ENCODE results near the gene PREPL. TPM values are rescaled to one million over a fixed set of nuclear protein-coding genes. Genes with fewer than 3 reads are reported as not detected.

PREPL gene
- total RNA-seq, 1 donor: 68.2 TPM

DNA sequence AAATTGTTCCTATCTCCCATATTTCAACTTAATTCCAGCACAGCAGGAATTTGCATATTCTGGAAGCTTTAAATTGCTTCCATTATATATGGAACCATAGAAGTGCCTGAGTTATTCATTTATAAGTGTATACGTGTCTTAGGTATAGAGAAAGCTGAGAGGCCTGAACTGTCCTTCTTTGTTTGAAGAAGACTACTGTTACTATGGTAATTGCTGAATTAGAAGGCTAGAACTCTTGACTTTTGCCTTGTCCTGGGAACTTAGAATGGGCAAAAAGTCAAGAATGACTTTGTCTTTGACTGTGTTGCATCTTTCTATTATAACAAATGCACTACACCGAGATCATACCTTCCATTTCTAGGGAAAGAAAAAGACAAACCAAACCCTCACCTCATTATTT, 16.2 kb upstream of the PREPL start:
- no peak overlapping the region for H3K4me3 ChIP-seq (ENCODE audit: low read depth, low read length)
- no peak for TF ChIP-seq CTCF (IDR thresholded peaks at IDR 0.05; ENCODE audit: insufficient read depth, low read depth, low read length)
- DNase-seq (ENCODE audit: low read depth): no peak

DNA sequence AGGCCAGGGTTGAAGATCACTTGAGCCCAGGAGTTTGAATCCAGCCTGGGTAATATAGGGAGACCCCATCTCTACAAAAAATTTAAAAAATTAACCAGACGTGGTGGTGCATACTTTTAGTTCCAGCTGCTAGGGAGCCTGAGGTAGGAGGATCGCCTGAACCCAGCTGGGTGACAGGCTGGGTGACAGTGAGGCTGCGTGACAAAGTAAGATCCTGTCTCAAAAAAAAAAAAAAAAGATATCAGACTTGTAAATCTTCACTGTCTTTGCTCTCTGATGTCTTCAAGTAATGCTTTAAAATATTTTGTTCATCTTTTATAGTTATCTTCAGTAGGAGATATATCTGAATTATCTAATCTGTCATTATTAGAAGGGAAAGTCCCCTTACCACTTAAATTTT, 11.0 kb upstream of the PREPL start:
- H3K4me3 ChIP-seq (ENCODE audit: low read depth, low read length): no peak overlapping the region
- no peak for DNase-seq (ENCODE audit: low read depth)
- no peak for TF ChIP-seq CTCF (IDR thresholded peaks at IDR 0.05; ENCODE audit: insufficient read depth, low read depth, low read length)

GRCh38 chr2:44371445-44371844, 10.2 kb upstream of the PREPL start:
- no peak overlapping the region for H3K4me3 ChIP-seq (ENCODE audit: low read depth, low read length)
- TF ChIP-seq CTCF (IDR thresholded peaks at IDR 0.05; ENCODE audit: insufficient read depth, low read depth, low read length): no peak
- no peak for DNase-seq (ENCODE audit: low read depth)

- H3K4me3 ChIP-seq (ENCODE audit: low read depth, low read length): no peak overlapping the region
- TF ChIP-seq CTCF (IDR thresholded peaks at IDR 0.05; ENCODE audit: insufficient read depth, low read depth, low read length): no peak
- no peak for DNase-seq (ENCODE audit: low read depth)
Measured at GRCh38 chr2:44369392-44369791, 8.1 kb upstream of the PREPL start.

GRCh38 chr2:44367591-44367990, 6.3 kb upstream of the PREPL start:
- no peak for TF ChIP-seq CTCF (IDR thresholded peaks at IDR 0.05; ENCODE audit: insufficient read depth, low read depth, low read length)
- no peak overlapping the region for H3K4me3 ChIP-seq (ENCODE audit: low read depth, low read length)
- DNase-seq (ENCODE audit: low read depth): no peak

DNA sequence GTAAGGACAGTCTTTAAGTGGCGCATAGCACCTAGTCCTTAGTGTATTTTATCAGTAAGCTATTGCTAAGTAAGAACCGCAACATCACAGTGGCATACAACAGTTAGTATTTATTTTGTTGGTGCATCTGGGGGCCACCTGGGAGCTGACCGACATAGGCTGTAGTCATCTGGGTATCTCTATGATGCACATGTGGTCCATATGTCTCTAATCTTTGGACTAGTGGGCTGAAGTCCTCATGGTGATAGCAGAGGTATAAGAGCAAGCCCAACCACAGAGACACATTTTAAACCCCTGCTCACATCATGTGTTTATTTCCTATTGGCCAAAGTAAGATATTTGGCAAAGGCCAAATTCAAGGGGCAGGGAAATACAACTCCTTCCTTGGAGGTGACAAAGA, 3.3 kb upstream of the PREPL start:
- no peak overlapping the region for H3K4me3 ChIP-seq (ENCODE audit: low read depth, low read length)
- no peak for TF ChIP-seq CTCF (IDR thresholded peaks at IDR 0.05; ENCODE audit: insufficient read depth, low read depth, low read length)
- no peak for DNase-seq (ENCODE audit: low read depth)

DNA sequence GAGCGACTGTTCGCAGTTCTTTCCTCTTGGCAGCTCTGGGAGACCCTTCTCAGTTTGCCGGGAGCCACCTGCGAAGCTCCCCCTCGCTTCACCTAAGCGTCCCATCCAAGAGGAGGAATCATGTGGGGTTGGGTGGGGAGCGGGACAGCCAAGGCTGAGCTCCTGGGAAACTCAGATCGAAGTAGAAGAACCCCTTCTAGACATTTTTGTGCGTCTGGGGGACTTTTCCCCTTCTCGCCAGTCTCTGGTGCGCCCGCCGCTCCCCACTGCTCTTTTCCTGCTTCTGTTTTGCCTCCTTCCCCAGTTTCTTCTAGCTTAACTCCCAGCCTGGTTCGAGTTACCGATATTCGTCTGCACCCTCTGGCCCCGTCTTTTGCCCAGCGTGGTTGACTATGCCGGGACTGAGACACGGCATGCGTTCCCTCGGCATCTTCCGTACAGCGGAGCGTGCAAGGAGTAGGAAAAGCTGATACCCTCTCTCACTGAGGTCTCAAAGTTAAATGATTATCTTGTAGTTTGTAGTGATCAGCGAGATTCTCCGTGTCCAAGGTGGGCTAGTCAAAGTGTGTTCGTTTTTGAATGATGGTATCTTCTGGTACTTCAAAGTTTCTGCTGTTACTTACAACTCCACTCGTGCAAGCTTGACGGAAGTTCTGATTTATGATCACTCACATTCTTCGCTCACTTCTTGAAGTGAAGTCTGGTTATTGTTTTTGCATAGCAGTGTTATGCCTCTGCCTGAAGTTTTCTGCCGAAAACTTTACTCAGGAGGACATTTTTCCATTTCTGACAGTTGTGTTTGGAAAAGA, 1.1 kb upstream of the PREPL start:
- DNase-seq (ENCODE audit: low read depth): peak; percentile 57

More for the DNA sequence above, 1.1 kb upstream of the PREPL start:
- TF ChIP-seq CTCF (IDR thresholded peaks at IDR 0.05; ENCODE audit: insufficient read depth, low read depth, low read length): no peak
- H3K4me3 ChIP-seq (ENCODE audit: low read depth, low read length): peak overlapping the region; percentile 99

Measured in fibroblast of villous mesenchyme (primary cell).